Measurements from ENCODE around the gene DEPDC5.

Gene DEPDC5

GRCh38 chr22:31905356-31905755, 151.5 kb downstream of the DEPDC5 start:
- in situ Hi-C loops (cut with MboI; ENCODE audit: low sequenced_read_pairs, unreplicated experiment) = no loop called here
- TF ChIP-seq CTCF (IDR thresholded peaks at IDR 0.05; ENCODE audit: borderline replicate concordance, control extremely low read depth, extremely low read depth, insufficient read depth, missing control alignments) = no peak
- DNase-seq (ENCODE audit: low spot score) = no peak

GRCh38 chr22:31906086-31906485, 152.3 kb downstream of the DEPDC5 start:
- DNase-seq (ENCODE audit: low spot score) = no peak
- in situ Hi-C loops (cut with MboI; ENCODE audit: low sequenced_read_pairs, unreplicated experiment) = no loop called here
- TF ChIP-seq CTCF (IDR thresholded peaks at IDR 0.05; ENCODE audit: borderline replicate concordance, control extremely low read depth, extremely low read depth, insufficient read depth, missing control alignments) = no peak

GRCh38 chr22:31906569-31906968, 152.8 kb downstream of the DEPDC5 start:
- TF ChIP-seq CTCF (IDR thresholded peaks at IDR 0.05; ENCODE audit: borderline replicate concordance, control extremely low read depth, extremely low read depth, insufficient read depth, missing control alignments) = no peak
- in situ Hi-C loops (cut with MboI; ENCODE audit: low sequenced_read_pairs, unreplicated experiment) = no loop called here
- no peak for DNase-seq (ENCODE audit: low spot score)

- no peak for DNase-seq (ENCODE audit: low spot score)
Measured at GRCh38 chr22:31909977-31910376, 156.2 kb downstream of the DEPDC5 start.

GRCh38 chr22:31911565-31912406, 158.0 kb downstream of the DEPDC5 start:
- in situ Hi-C loops (cut with MboI; ENCODE audit: low sequenced_read_pairs, unreplicated experiment) = no loop called here
- no peak for TF ChIP-seq CTCF (IDR thresholded peaks at IDR 0.05; ENCODE audit: borderline replicate concordance, control extremely low read depth, extremely low read depth, insufficient read depth, missing control alignments)
- no peak for DNase-seq (ENCODE audit: low spot score)

More at GRCh38 chr22:31909977-31910376, 156.2 kb downstream of the DEPDC5 start:
- no peak for TF ChIP-seq CTCF (IDR thresholded peaks at IDR 0.05; ENCODE audit: borderline replicate concordance, control extremely low read depth, extremely low read depth, insufficient read depth, missing control alignments)
- in situ Hi-C loops (cut with MboI; ENCODE audit: low sequenced_read_pairs, unreplicated experiment) = no loop called here

- no peak for TF ChIP-seq CTCF (IDR thresholded peaks at IDR 0.05; ENCODE audit: borderline replicate concordance, control extremely low read depth, extremely low read depth, insufficient read depth, missing control alignments)
- no peak for DNase-seq (ENCODE audit: low spot score)
- in situ Hi-C loops (cut with MboI; ENCODE audit: low sequenced_read_pairs, unreplicated experiment) = no loop called here
Measured at GRCh38 chr22:31912407-31912743, 158.6 kb downstream of the DEPDC5 start.

Measured in GM13976 (cell line).